Neuronal stem cell (in vitro differentiated cells): Measurements from ENCODE around the gene RASA2.

ENCODE experiments used
- DNase-seq: peaks from one replicate; pipeline ENCODE4 v3.0.0-alpha.2; 2013; ENCODE audit warnings: low spot score
- H2AFZ ChIP-seq: one replicate; pipeline ENCODE4 v1.6.1; 2013; ENCODE audit warnings: mild to moderate bottlenecking, low read length, inconsistent platforms
- H2AK5ac ChIP-seq: 2 replicates; pipeline ENCODE4 v1.6.1; 2013; ENCODE audit warnings: low read depth, mild to moderate bottlenecking, inconsistent platforms, low read length, moderate library complexity, mixed read lengths
- H2BK120ac ChIP-seq: 2 replicates; pipeline ENCODE4 v1.6.1; 2013; ENCODE audit warnings: low read depth, mild to moderate bottlenecking, inconsistent platforms, low read length, moderate library complexity, mixed read lengths
- H2BK12ac ChIP-seq: one replicate; pipeline ENCODE4 v1.6.1; 2013; ENCODE audit warnings: low read length, inconsistent platforms
- H2BK15ac ChIP-seq: 2 replicates; pipeline ENCODE4 v1.6.1; 2013; ENCODE audit warnings: mild to moderate bottlenecking, low read length, inconsistent platforms, mixed read lengths
- H2BK5ac ChIP-seq: one replicate; pipeline ENCODE4 v1.6.1; 2013; ENCODE audit warnings: inconsistent platforms, mild to moderate bottlenecking, low read length, moderate library complexity
- H3K14ac ChIP-seq: one replicate; pipeline ENCODE4 v1.6.1; 2013; ENCODE audit warnings: low read length, inconsistent platforms
- H3K18ac ChIP-seq: 2 replicates; pipeline ENCODE4 v1.6.1; 2013; ENCODE audit warnings: low read length, inconsistent platforms
- H3K23ac ChIP-seq: 2 replicates; pipeline ENCODE4 v1.6.1; 2013; ENCODE audit warnings: low read depth, mild to moderate bottlenecking, mixed read lengths, low read length, inconsistent platforms; ENCODE audit not compliant: poor library complexity
- H3K27ac ChIP-seq: replicated peaks from 3 replicates; pipeline ENCODE4 v1.5.1; 2013; ENCODE audit warnings: low read length, inconsistent platforms
- H3K27me3 ChIP-seq, 3 experiments: 2 replicates each; pipeline ENCODE4 v1.6.1; 2013; ENCODE audit warnings: low read length in 3 of 3, mild to moderate bottlenecking in 2 of 3, inconsistent platforms in 1 of 3, low read depth in 1 of 3, mixed read lengths in 1 of 3, moderate library complexity in 1 of 3; ENCODE audit not compliant: control insufficient read depth in 3 of 3, insufficient read depth in 3 of 3
- H3K36me3 ChIP-seq, 2 donors: replicated peaks in 1 of 2; 2 replicates each; pipeline ENCODE4 v1.6.1; 2013; ENCODE audit warnings: low read length in 2 of 2; ENCODE audit not compliant: control insufficient read depth in 2 of 2, insufficient read depth in 2 of 2
- H3K4ac ChIP-seq: 2 replicates; pipeline ENCODE4 v1.6.1; 2013; ENCODE audit warnings: inconsistent platforms, mild to moderate bottlenecking, low read length, moderate library complexity
- H3K4me1 ChIP-seq, 2 donors: 1 replicate in 1 of 2; 2 replicates in 1 of 2; pipeline ENCODE4 v1.6.1; 2013; ENCODE audit warnings: low read length in 2 of 2, low read depth in 1 of 2; ENCODE audit not compliant: control insufficient read depth in 2 of 2, insufficient read depth in 1 of 2
- H3K4me2 ChIP-seq: one replicate; pipeline ENCODE4 v1.6.1; 2013; ENCODE audit warnings: mild to moderate bottlenecking, low read length, inconsistent platforms; ENCODE audit not compliant: insufficient read depth, poor library complexity, severe bottlenecking
- H3K4me3 ChIP-seq, 2 donors: 2 replicates each; pipeline ENCODE4 v1.5.1; 2013; ENCODE audit warnings: low read length in 2 of 2, mild to moderate bottlenecking in 2 of 2, inconsistent platforms in 1 of 2, moderate library complexity in 1 of 2
- H3K79me1 ChIP-seq: one replicate; pipeline ENCODE4 v1.6.1; 2013; ENCODE audit warnings: low read depth, mild to moderate bottlenecking, inconsistent platforms, low read length, moderate library complexity
- H3K9ac ChIP-seq: one replicate; pipeline ENCODE4 v1.6.1; 2013; ENCODE audit warnings: mild to moderate bottlenecking, low read depth, low read length, inconsistent platforms; ENCODE audit not compliant: poor library complexity
- H3K9me3 ChIP-seq, 2 donors: replicated peaks in 1 of 2; 2 replicates each; pipeline versions ENCODE3 to v1.6.1; 2013; ENCODE audit warnings: low read length in 2 of 2, mild to moderate bottlenecking in 2 of 2, inconsistent platforms in 1 of 2, low read depth in 1 of 2, mixed read lengths in 1 of 2, moderate library complexity in 1 of 2; ENCODE audit not compliant: control insufficient read depth in 2 of 2, insufficient read depth in 1 of 2
- H4K8ac ChIP-seq: one replicate; pipeline ENCODE4 v1.6.1; 2013; ENCODE audit warnings: low read depth, mild to moderate bottlenecking, inconsistent platforms, low read length, moderate library complexity
- H4K91ac ChIP-seq: one replicate; pipeline ENCODE4 v1.6.1; 2013; ENCODE audit warnings: low read length, low read depth, mild to moderate bottlenecking, inconsistent platforms; ENCODE audit not compliant: poor library complexity
- WGBS, 2 donors: extraction: QIAGEN DNeasy Blood & Tissue Kit; methylation state at CpG; one replicate each; pipeline ENCODE4 v1.1.7; 2013; ENCODE audit warnings: missing lambda C conversion rate in 2 of 2, mixed read lengths in 1 of 2; ENCODE audit not compliant: insufficient read length in 2 of 2, insufficient replicate concordance in 1 of 2; ENCODE audit errors: extremely low coverage in 2 of 2; 5-methylcytosine and 5-hydroxymethylcytosine counted together

The RASA2 gene

DNA sequence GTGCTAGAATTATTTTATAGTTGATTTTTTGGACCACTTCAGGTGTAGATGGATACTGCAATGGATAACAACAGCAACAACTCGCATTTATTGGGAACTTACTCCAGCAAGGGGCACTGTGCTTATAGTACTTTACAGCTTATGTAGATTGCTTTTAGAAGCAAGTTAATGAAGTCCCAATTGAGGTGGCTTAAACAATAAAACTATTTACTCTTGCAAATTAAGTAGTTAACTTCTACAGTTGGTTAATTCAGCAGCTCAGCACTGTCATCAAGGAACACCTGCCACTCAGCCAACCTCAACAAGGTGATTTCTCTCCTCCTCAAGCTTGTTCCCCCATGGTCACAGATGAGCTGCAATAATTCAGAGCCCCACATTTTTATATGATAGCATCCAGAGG is 124.1 kb downstream of the RASA2 start:
- Histone ChIP-seq H2BK5ac (no peak overlapping the region), H4K91ac (no peak overlapping the region), H4K8ac (no peak overlapping the region), H3K9me3 (no peaks in the 10 kb centered on the region), H3K27me3 (no peaks in the 10 kb centered on the region), H3K27ac (no peak overlapping the region), H2BK120ac (no peak overlapping the region), H3K4me3 (no peak overlapping the region), H3K9ac (no peak overlapping the region), H3K4me2 (no peak overlapping the region), H3K4me1 (no peaks in the 10 kb centered on the region), H2AK5ac (no peak overlapping the region), H2AFZ (no peak overlapping the region), H3K4ac (no peak overlapping the region), H3K18ac (no peak overlapping the region), H3K79me1 (no peaks in the 10 kb centered on the region), H2BK12ac (no peak overlapping the region), H3K14ac (no peak overlapping the region), H3K36me3 (peaks cover 10 to 80% of the 10 kb centered on the region in 2 donors), H3K23ac (no peak overlapping the region), H2BK15ac (no peak overlapping the region)
- no peak for DNase-seq
- WGBS, 2 donors, result no CpG with 5 or more reads among the region's 1 CpG

DNA sequence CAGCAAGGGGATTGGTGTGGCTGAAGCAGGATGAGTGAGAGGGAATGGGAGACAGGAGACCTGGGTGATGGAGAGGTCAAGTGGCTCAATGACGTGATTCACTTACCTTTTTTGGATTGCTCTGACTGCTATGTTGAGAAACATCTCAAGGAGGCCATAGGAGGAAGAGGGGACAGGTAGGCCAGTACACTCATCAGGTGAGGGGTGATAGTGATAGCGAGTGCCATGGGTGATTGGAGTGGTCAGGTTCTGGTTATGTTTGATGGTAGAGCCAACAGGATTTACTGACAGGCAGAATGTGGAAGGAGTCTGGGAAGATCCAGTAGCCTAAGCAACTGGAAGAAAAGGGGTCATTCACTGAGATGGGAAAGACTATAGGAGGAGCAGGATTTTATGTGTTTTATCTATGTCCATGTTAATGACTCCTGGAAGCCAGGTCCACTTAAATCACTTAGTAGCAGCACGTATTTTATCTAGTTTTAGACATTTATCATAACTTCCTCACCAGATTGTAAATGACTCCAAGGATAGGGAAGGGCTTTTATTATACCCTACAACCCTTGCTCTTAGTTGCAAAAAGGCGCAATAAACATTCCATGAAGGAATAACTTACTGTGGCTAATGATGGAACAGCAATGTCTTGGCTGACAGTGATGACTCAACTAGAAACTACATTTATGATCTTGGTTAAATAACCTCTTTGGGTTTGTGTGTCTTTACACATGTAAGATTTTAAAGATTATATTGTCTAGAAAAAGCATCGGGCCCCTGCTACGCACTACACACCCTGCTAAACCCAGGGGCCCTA is 131.5 kb downstream of the RASA2 start:
- Histone ChIP-seq H4K8ac (no peak overlapping the region), H3K36me3 (peaks cover 0 to 13% of the 10 kb centered on the region in 2 donors), H3K27me3 (no peaks in the 10 kb centered on the region), H2BK12ac (no peak overlapping the region), H3K14ac (no peak overlapping the region), H3K23ac (no peak overlapping the region), H3K18ac (no peak overlapping the region), H2AFZ (no peak overlapping the region), H2BK5ac (no peak overlapping the region), H3K9ac (no peak overlapping the region), H3K4ac (no peak overlapping the region), H2AK5ac (no peak overlapping the region), H3K79me1 (no peaks in the 10 kb centered on the region), H2BK120ac (no peak overlapping the region), H4K91ac (no peak overlapping the region), H3K4me1 (peaks cover 0 to 2% of the 10 kb centered on the region in 2 donors), H3K9me3 (peaks cover 0 to 4% of the 10 kb centered on the region in 2 donors), H3K4me3 (no peak overlapping the region), H3K27ac (no peak overlapping the region), H2BK15ac (no peak overlapping the region), H3K4me2 (no peak overlapping the region)
- no peak for DNase-seq
- no CpG with 5 or more reads among the region's 6 CpGs for WGBS, 2 donors

DNA sequence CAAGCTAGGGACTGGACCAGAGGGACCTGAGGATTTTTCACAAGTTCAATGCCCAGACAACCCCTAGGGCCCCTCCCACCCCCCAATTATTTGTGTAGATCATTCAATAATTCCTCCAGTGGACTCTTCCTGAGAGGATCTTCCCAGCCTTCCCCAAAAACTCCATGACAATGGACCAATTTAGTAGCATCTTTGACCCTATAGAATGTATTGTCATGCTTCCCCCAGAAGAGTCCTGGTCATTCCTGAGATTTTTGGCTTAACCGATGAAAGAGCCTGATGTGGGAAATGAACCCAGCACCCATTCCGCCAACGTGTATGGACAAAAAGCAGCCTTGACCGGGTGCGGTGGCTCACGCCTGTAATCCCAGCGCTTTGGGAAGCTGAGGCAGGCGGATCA is 132.1 kb downstream of the RASA2 start:
- H3K4me1 ChIP-seq, result peaks cover 0 to 2% of the 10 kb centered on the region in 2 donors
- no peak overlapping the region for H3K4me3 ChIP-seq

DNA sequence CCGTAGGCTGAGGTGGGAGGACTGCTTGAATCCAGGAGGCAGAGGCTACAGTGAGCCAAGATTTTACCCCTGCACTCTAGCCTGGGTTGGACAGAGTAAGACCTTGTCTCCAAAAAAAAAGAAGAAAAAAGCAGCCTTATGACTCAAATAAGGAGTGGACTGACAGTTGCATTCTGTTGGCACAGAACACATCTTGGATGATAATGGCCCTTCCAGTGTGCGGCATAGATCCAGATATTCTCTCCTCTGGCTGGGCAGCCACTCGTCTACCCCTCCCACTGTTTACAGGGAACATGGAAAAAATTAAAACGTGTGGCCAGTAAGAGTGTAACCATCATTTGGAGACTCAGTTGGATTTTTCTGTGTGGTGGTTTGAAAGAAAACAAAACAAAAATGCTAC is 132.6 kb downstream of the RASA2 start:
- H3K79me1 ChIP-seq, result no peaks in the 10 kb centered on the region
- H3K4me2 ChIP-seq, result no peak overlapping the region
- H3K36me3 ChIP-seq, result peaks cover 0 to 5% of the 10 kb centered on the region in 2 donors
- H2BK120ac ChIP-seq, result no peak overlapping the region
- no CpG with 5 or more reads among the region's 4 CpGs for WGBS, 2 donors
- H3K27me3 ChIP-seq, result no peaks in the 10 kb centered on the region
- DNase-seq, result no peak
- no peak overlapping the region for H3K4ac ChIP-seq
- H3K4me3 ChIP-seq, result no peak overlapping the region
- no peak overlapping the region for H2AFZ ChIP-seq
- no peak overlapping the region for H2BK15ac ChIP-seq
- no peak overlapping the region for H2AK5ac ChIP-seq
- no peak overlapping the region for H2BK12ac ChIP-seq
- H3K9ac ChIP-seq, result no peak overlapping the region
- no peak overlapping the region for H3K23ac ChIP-seq
- no peak overlapping the region for H4K8ac ChIP-seq
- H4K91ac ChIP-seq, result no peak overlapping the region
- H3K9me3 ChIP-seq, result peaks cover 0 to 4% of the 10 kb centered on the region in 2 donors
- H3K4me1 ChIP-seq, result peaks cover 0 to 2% of the 10 kb centered on the region in 2 donors
- H2BK5ac ChIP-seq, result no peak overlapping the region
- H3K14ac ChIP-seq, result no peak overlapping the region
- H3K18ac ChIP-seq, result no peak overlapping the region
- no peak overlapping the region for H3K27ac ChIP-seq

More for the DNA sequence above, 132.1 kb downstream of the RASA2 start:
- H3K27me3 ChIP-seq, result no peaks in the 10 kb centered on the region
- peaks cover 0 to 4% of the 10 kb centered on the region in 2 donors for H3K9me3 ChIP-seq
- DNase-seq, result no peak
- H2BK120ac ChIP-seq, result no peak overlapping the region
- H2BK5ac ChIP-seq, result no peak overlapping the region
- no peak overlapping the region for H2AFZ ChIP-seq
- WGBS, 2 donors, result no CpG with 5 or more reads among the region's 8 CpGs
- no peak overlapping the region for H3K23ac ChIP-seq
- no peak overlapping the region for H2AK5ac ChIP-seq
- H3K4me2 ChIP-seq, result no peak overlapping the region
- no peaks in the 10 kb centered on the region for H3K79me1 ChIP-seq
- H2BK15ac ChIP-seq, result no peak overlapping the region
- H4K8ac ChIP-seq, result no peak overlapping the region
- H3K4ac ChIP-seq, result no peak overlapping the region
- no peak overlapping the region for H2BK12ac ChIP-seq
- no peak overlapping the region for H3K18ac ChIP-seq
- no peak overlapping the region for H3K27ac ChIP-seq
- H3K14ac ChIP-seq, result no peak overlapping the region
- no peak overlapping the region for H3K9ac ChIP-seq
- no peak overlapping the region for H4K91ac ChIP-seq
- peaks cover 0 to 11% of the 10 kb centered on the region in 2 donors for H3K36me3 ChIP-seq
